Non-pigmented ciliary epithelial cell (primary cell): ENCODE results near the gene LGALS3.
A peak's percentile ranks its signal among the peaks of the same experiment; 100 is the strongest.

Experiments used
- DNase-seq: peaks from one replicate; pipeline ENCODE4 v3.0.0-alpha.2; 2010; ENCODE audit warnings: low read depth

LGALS3 gene

GRCh38 chr14:55114720-55115119, 14.3 kb upstream of the LGALS3 start:
- DNase-seq = no peak

DNA sequence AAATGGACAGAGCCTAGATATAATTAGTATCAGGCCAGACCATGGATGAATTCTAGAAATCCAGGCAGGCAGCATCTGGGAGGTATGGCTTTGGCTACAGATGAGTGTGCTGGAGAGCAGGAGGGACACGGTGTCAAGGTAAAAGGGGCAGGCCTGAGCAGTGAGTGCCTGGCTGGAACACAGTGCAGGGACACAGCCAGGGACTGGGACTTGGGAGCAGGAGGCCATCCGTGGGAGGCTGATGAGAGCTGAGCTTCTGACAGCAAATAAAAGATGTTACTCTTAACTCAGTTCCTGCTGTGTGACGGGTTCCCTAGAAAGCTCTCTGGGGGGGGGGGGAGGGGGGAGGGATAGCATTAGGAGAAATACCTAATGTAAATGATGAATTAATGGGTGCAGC, 13.6 kb upstream of the LGALS3 start:
- no peak for DNase-seq

- DNase-seq = no peak
Observed at GRCh38 chr14:55115861-55116245, 13.2 kb upstream of the LGALS3 start.

- no peak for DNase-seq
Observed at GRCh38 chr14:55116246-55117030, 12.6 kb upstream of the LGALS3 start.

DNA sequence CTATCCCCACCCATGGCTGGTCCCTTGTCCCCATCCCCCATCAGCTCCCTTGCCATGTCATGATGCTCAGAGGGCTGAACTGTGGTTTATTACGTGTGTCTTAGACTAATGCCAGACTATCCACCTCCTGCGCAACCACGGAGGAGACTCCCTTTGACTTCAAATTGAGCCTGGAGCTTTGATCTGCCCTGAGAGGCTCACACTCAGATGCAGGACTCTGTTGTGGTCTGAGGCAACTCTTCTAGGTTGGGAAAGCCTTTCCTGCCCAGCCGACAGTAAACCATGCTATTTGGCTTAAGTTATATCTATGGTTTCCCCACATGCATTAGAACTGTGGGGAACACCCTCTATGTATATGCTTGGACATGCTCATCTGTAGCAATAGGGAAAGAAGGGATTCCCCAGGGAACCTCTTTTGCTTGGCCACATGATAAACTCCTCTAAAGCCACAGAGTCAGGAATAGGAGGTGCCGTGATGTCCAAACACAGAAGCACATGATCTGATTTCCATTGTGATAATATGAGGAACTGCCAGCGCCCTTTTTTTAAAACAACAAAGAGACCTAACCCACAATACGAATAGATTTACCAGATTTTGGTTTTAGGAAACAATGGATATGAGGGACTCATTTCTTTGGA, 11.1 kb upstream of the LGALS3 start:
- DNase-seq = no peak

DNA sequence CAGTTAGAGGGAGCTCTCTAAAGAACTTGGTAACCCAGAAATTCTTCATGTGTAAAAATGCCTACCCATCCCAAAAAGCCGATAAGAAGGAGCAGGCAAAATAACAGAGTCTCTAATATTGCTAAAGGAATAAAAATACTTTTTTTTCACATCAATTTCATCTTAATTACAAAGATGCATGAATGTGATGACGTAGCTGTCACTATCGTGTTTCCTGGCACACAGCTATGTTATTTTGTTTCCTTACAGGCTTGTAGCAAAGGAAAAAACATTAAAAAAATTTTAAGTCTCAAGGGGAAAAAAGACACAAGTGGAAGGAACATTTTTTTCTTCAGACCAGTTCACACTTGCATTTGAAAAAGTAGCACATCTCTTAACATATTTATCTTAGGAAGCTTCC, 10.3 kb upstream of the LGALS3 start:
- no peak for DNase-seq

DNA sequence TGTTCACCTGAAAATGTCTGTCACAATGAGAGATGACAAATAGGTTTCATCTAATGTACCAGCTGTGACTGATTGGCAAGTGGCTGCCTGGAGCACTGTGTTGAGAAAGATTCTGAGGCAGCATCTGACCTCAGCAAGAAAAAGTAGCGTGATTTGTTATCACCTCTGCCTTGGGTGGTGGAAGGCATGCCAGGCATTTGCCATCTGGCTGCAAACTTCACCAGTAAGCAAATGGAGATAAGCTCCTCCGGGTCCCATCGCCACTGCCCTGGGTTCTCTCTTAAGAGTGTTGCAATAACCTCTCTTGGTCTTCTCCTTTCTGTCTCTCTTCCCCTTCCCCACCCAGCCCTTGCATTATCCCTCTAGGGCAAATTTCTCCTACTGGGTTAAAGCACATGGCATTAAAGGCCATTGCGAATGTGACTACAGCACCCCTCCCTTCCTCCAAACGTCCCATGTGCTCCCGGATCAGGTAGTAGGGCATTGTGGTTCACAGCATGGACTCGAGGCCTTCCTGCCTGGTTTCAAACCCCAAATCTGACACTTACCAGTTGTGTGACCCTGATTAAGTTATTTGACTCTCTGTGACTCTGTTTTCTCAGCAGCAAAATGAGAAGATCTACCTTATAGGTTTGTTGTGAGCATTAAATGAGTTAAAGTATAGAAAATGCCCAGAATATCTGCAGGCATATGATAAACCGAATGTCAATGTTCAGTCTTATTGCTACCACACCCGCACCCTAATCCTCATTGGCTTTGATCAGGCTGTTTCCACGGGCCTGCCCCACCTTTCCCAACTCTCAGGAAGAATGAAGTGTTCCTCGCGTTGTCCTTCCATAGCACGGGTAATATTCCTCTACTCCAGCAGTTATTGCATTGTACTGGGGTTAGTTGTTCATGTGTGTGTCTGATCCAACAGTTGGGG, 8.2 kb upstream of the LGALS3 start:
- DNase-seq = no peak

DNA sequence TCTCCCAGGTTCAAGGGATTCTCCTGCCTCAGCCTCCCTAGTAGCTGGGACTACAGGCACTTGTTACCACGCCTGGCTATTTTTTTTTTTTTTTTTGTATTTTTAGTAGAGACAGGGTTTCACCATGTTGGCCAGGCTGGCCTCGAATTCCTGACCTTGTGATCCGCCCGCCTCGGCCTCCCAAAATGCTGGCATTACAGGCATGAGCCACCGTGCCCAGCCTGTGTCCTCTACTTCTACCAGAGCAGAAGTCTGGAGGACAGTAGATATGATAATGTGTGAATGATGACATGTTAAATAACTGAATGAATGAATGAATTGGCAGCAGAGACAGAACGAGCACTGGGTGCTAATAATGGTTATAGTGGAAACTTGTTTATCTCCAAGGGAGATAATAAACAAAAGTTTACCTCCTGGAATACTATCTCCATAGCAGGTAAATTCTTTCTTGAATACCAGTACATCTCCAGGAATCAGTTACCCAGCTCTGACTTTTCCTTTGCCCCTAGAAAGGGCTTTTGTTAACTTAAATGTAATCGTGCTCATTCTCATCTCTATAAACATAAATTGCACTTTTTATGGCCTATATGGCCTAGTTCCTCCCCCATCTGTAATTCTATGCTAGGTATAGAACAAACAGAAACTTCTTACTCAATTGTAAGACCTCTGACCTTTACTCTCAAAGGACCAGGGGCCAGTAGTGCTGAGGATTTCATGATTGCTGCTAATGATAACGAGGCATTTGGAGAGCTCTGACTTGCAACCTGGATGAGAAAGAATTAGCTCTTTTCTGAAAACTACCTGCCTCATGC, 7.2 kb upstream of the LGALS3 start:
- DNase-seq = no peak

DNA sequence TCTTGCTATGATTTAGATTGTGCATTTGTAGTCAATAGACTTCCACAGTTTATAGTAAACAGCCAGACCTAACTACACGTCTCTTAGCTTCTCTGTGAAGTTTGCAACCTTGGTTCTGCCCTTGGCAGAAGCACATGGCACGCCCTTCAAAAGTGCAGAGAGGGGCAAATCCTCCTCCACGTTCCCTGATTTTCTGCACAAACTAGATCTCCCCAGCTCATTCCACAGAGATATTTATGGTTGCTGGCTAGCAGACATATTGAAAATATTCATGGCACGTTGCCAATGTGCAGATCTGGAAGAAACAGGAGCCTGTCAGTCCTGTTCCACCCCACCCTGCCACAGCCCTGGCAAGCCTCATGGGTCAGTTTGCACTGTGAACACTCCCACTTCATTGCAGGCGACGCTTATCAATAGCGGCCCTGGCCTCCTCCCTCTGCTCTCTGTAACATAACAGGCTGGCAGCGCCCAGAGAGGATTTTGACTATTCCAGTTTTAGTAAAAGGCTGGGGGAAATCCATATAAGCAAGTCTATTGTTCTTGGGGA, 6.5 kb upstream of the LGALS3 start:
- DNase-seq = no peak

GRCh38 chr14:55123101-55123500, 6.0 kb upstream of the LGALS3 start:
- peak; percentile 88 for DNase-seq

DNA sequence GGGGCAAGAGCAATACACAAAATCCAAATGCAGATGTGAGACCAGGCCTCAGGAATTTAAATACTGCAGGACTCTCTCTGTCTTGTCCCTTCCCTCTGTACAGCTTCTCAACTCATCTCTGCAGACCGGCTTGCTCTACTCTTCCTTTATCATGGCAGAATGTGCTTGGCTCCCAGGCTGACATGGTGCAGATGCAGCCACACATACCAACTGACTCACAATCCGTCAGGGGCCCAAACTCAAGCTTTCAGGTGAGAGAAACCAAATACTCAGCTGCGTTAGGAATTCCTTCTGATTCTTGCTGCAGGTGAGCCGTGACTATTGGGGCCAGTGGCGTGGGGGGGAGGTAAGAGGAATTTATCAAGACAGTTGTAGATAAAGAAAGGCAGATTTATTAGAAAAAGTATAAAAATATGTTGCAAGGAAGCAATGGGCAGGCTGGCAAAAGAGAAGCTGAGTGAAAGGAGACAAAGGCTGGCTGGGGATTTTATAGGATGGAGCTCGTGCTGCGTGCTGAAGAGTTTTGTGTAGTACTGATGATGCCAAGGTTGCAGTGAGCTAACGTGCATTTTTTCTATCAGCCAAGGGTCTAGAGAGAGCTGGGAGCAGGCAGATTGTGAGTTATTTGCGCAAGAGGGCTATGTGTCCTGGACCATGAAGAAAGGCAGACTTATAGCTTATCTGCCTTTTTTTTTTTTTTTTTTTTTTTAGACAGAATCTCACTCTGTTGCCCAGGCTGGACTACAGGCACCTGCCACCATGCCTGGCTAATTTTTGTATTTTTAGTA, 5.0 kb upstream of the LGALS3 start:
- DNase-seq = no peak

- no peak for DNase-seq
Observed at GRCh38 chr14:55124774-55125386, 4.2 kb upstream of the LGALS3 start.

GRCh38 chr14:55125403-55125802, 3.6 kb upstream of the LGALS3 start:
- no peak for DNase-seq

DNA sequence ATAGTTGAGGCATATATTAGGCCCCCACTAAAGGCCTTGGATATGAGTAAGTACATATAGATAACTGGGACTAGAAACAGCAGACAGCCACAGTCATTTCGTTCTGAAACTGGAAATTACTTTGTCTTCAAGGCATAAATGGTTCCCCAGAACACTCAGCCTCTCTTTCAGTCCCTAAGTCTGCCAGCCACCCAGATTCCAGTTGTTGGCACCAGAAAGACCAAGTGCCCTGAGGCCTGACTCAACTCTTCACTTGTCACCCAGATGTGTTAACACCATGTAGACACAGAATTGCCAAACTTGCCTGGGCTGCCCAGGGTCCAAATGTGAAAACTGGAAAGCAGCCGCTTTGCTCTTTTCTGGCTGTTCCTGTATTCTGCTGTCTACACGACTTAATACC, 3.0 kb upstream of the LGALS3 start:
- no peak for DNase-seq

- DNase-seq = no peak
Observed at GRCh38 chr14:55126932-55127459, 2.1 kb upstream of the LGALS3 start.

DNA sequence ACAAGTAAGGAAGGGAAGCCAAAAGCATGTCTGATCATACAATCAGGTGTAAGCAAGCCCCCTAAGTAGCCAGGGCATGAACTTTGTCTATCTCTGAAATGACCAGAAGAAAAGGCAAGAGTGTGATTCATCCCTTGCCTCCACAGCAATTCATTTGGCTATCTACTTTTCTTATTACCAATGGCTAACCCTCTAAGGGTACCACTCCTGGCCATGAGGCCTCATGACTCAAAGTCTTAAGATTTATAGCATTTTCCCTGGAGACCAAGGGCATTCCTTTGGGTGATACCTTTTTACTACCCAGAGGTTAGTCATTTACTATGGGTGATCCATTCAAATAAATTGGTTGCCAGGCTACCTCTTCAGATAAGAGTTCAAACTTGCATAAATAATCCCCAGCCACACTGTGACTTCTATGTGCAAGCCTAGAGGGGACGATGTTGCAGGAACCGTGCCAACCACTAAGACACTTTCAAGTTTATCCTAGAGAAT, 1.5 kb upstream of the LGALS3 start:
- DNase-seq = no peak

DNA sequence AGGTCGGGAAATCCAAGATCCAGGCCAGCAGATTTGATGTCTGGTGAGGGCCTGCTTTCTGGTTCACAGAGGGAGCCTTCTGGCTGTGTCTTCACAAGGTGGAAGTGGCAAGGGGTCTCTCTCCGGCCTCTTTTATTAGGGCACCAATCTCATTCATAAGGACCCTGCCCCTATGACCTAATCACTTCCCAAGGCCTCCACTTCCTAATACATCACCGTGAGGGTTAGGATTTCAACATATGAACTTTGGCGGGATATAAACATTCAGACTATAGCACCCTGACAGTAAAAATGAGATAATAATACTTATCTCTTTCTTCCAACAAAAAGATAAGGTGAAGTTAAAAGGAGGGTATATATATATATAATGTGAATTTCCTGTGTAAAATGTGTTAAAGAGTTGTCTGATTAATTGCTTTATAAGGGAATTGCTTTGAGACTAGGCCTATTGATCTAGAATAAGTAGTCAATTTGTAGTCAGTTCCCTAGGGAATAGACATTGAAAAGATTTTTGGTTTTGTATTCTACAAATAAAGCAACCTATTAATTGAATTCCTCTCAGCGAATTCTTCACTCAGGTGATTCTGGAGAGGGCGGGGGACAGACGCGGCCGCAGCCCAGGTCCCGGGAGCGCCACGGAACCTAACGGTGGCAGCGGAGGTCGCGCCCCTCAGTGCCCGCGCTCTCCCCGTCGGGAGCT, 516 bp upstream of the LGALS3 start:
- DNase-seq = no peak

- no peak for DNase-seq
Observed at GRCh38 chr14:55129428-55130195, 560 bp downstream of the LGALS3 start.

- no peak for DNase-seq
Observed at GRCh38 chr14:55130196-55130550, 1.1 kb downstream of the LGALS3 start.
